Measurements from ENCODE around the gene KSR2. TPM values are rescaled to one million over a fixed set of nuclear protein-coding genes. Genes with fewer than 3 reads are reported as not detected.
A peak's percentile ranks its signal among the peaks of the same experiment; 100 is the strongest.
"Not testable (repeated sequence)": the region's sequence is repeated elsewhere in the genome, so short reads cannot be mapped to it uniquely, and the experiment has no call there.

KSR2 gene
- total RNA-seq, 1 experiment from 2014 or later = 1.3 TPM

- no peak overlapping the region for H3K14ac ChIP-seq (ENCODE audit: insufficient read depth, low read length)
- no peak overlapping the region for H4K91ac ChIP-seq (ENCODE audit: insufficient read length, low read depth, low read length)
- no peak overlapping the region for H4K5ac ChIP-seq (ENCODE audit: insufficient read length, low read depth, low read length)
- Mint-ChIP-seq H3K4me3 (no peak overlapping the region), H3K36me3 (ENCODE audit: insufficient read depth in 1 of 3, low read depth in 3 of 3) (no peaks in the 10 kb centered on the region), H3K4me1 (peaks cover 0 to 2% of the 10 kb centered on the region in 2 experiments; a peak in 1 of 4 replicates), H3K9me3 (peaks cover 0 to 2% of the 10 kb centered on the region in 2 experiments; a peak in 1 of 5 replicates), H3K27me3 (ENCODE audit: low read depth) (no peaks in the 10 kb centered on the region; the same call in 1 of the 2 replicates), H3K27ac (no peak overlapping the region; a peak in 1 of 7 replicates)
- H2AFZ ChIP-seq (ENCODE audit: low read length) = no peak overlapping the region
- no peaks in the 10 kb centered on the region for H4K20me1 ChIP-seq (ENCODE audit: control insufficient read depth, insufficient read depth, insufficient read length)
- H3K79me1 ChIP-seq (ENCODE audit: insufficient read depth, low read depth, low read length, poor library complexity, severe bottlenecking) = no peaks in the 10 kb centered on the region
- no peak overlapping the region for H2BK120ac ChIP-seq (ENCODE audit: low read depth, low read length, poor library complexity, severe bottlenecking)
- TF ChIP-seq CTCF (conservative IDR thresholded peaks at IDR 0.05) = peak; percentile 80
- no peak overlapping the region for H3K56ac ChIP-seq (ENCODE audit: insufficient read length, low read depth, low read length)
- H4K8ac ChIP-seq (replicated peaks; ENCODE audit: insufficient read length, low read depth, low read length) = no peak overlapping the region
- no peak overlapping the region for H2BK12ac ChIP-seq (ENCODE audit: insufficient read length, low read depth, low read length)
- H2BK15ac ChIP-seq (ENCODE audit: low read depth, low read length) = no peak overlapping the region
- peak; percentile 88 for DNase-seq
- no peak overlapping the region for H3K9ac ChIP-seq (ENCODE audit: extremely low read depth, insufficient read length, low read length)
- no peak overlapping the region for H2BK5ac ChIP-seq (ENCODE audit: insufficient read length, low read length)
- no peak overlapping the region for H2AK5ac ChIP-seq (ENCODE audit: insufficient read length, low read length)
- no peaks in the 10 kb centered on the region for H3K23me2 ChIP-seq (ENCODE audit: insufficient read length, low read depth, low read length, poor library complexity, severe bottlenecking)
- H3K79me2 ChIP-seq (ENCODE audit: insufficient read depth, low read length) = no peaks in the 10 kb centered on the region
- no CpG with 5 or more reads among the region's 13 CpGs for WGBS (ENCODE audit: extremely low coverage, insufficient read length, low lambda C conversion rate)
- no peaks in the 10 kb centered on the region for H3K9me3 ChIP-seq (ENCODE audit: control insufficient read depth, low read depth, low read length)
- H3K18ac ChIP-seq (ENCODE audit: insufficient read length, low read depth, low read length) = no peak overlapping the region
- no peak overlapping the region for H3T11ph ChIP-seq (ENCODE audit: low read length)
- H3K4ac ChIP-seq (ENCODE audit: low read depth, low read length) = no peak overlapping the region
- no peak overlapping the region for H3K23ac ChIP-seq (ENCODE audit: insufficient read length, low read depth, low read length)
- H3K4me2 ChIP-seq (ENCODE audit: insufficient read depth, insufficient read length, low read length) = no peak overlapping the region
- H2BK20ac ChIP-seq (ENCODE audit: low read depth, low read length, poor library complexity, severe bottlenecking) = no peak overlapping the region
- no peaks in the 10 kb centered on the region for H3K4me1 ChIP-seq (ENCODE audit: insufficient read depth, low read length)
- no peaks in the 10 kb centered on the region for H3K27me3 ChIP-seq (ENCODE audit: insufficient read depth, low read length)
- no peak overlapping the region for H3K27ac ChIP-seq (ENCODE audit: insufficient read length, low read depth, low read length)
Observed at GRCh38 chr12:117857632-117858612, 110.9 kb downstream of the KSR2 start.

- H3K23ac ChIP-seq (ENCODE audit: insufficient read length, low read depth, low read length); H3K79me1 ChIP-seq (ENCODE audit: insufficient read depth, low read depth, low read length, poor library complexity, severe bottlenecking); H3K27ac Mint-ChIP-seq; H3K4ac ChIP-seq (ENCODE audit: low read depth, low read length); H3K4me1 ChIP-seq (ENCODE audit: insufficient read depth, low read length); H2BK15ac ChIP-seq (ENCODE audit: low read depth, low read length); H3K23me2 ChIP-seq (ENCODE audit: insufficient read length, low read depth, low read length, poor library complexity, severe bottlenecking); H4K91ac ChIP-seq (ENCODE audit: insufficient read length, low read depth, low read length); H2AK5ac ChIP-seq (ENCODE audit: insufficient read length, low read length); H3K14ac ChIP-seq (ENCODE audit: insufficient read depth, low read length); H3K79me2 ChIP-seq (ENCODE audit: insufficient read depth, low read length); H3K4me3 Mint-ChIP-seq; H2BK120ac ChIP-seq (ENCODE audit: low read depth, low read length, poor library complexity, severe bottlenecking); H4K20me1 ChIP-seq (ENCODE audit: control insufficient read depth, insufficient read depth, insufficient read length); DNase-seq; H3K4me2 ChIP-seq (ENCODE audit: insufficient read depth, insufficient read length, low read length); H3K9ac ChIP-seq (ENCODE audit: extremely low read depth, insufficient read length, low read length); H2BK20ac ChIP-seq (ENCODE audit: low read depth, low read length, poor library complexity, severe bottlenecking); H3K9me3 ChIP-seq (ENCODE audit: control insufficient read depth, low read depth, low read length); H3K27me3 Mint-ChIP-seq (ENCODE audit: low read depth); H4K8ac ChIP-seq (replicated peaks; ENCODE audit: insufficient read length, low read depth, low read length); H2BK12ac ChIP-seq (ENCODE audit: insufficient read length, low read depth, low read length); H2AFZ ChIP-seq (ENCODE audit: low read length); H3K4me1 Mint-ChIP-seq; H3K27me3 ChIP-seq (ENCODE audit: insufficient read depth, low read length); H4K5ac ChIP-seq (ENCODE audit: insufficient read length, low read depth, low read length); H2BK5ac ChIP-seq (ENCODE audit: insufficient read length, low read length); H3T11ph ChIP-seq (ENCODE audit: low read length); H3K56ac ChIP-seq (ENCODE audit: insufficient read length, low read depth, low read length); H3K9me3 Mint-ChIP-seq; H3K27ac ChIP-seq (ENCODE audit: insufficient read length, low read depth, low read length); H3K36me3 Mint-ChIP-seq (ENCODE audit: insufficient read depth in 1 of 3, low read depth in 3 of 3); H3K18ac ChIP-seq (ENCODE audit: insufficient read length, low read depth, low read length): not testable (repeated sequence)
- whole genome bisulfite sequencing (ENCODE audit: extremely low coverage, insufficient read length, low lambda C conversion rate) = no CpG with 5 or more reads among the region's 4 CpGs
Observed at GRCh38 chr12:117857139-117857538, 111.7 kb downstream of the KSR2 start.

Data from H9 (cell line).